ENCODE measurements around the gene EAPP. TPM values are rescaled to one million over a fixed set of nuclear protein-coding genes. Genes with fewer than 3 reads are reported as not detected.

EAPP gene
- total and polyA plus RNA-seq, 2 of the 4 experiments (the other 2 are of a cell fraction) = 29.9 to 32.3 TPM

DNA sequence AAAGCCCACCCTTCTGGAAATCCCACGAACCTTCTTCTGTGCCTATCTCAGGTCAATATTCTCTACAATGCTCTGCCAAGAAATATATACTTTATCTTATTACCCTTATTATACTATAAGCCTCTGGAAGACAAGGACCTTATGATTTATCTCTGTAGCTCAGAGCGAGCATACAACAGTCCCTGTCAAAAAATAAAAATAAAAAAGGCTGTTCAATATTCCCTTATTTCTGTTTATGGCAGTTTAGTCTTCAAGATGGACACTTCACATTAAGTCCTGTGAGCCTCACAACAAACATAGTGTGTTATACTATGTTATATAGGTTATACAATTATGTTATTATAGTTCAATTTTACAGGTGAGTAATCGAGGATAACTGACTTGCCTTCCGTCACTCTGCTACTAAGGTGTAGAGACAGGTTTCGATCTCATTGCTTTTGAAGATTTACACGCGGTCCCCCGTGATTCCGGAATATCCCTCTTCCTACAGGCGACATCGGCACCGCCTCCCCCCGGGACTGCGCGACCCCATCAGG, 562 bp downstream of the EAPP start:
- Histone ChIP-seq H4K91ac (ENCODE audit: insufficient read depth, low read depth, low read length) (peak overlapping the region; percentile 79), H2BK15ac (ENCODE audit: low read depth, low read length) (no peak overlapping the region), H3K9me1 (ENCODE audit: insufficient read depth, low read length) (peaks cover 3% of the 10 kb centered on the region; the same call in 1 of the 2 replicates), H4K20me1 (ENCODE audit: insufficient read depth, low read length) (peaks cover 6% of the 10 kb centered on the region; the same call in 1 of the 2 replicates), H2AFZ (replicated peaks; ENCODE audit: low read length, poor library complexity) (peak overlapping the region; percentile 91), H3K36me3 (ENCODE audit: control insufficient read depth, insufficient read depth, low read length) (peaks cover 8% of the 10 kb centered on the region; the same call in 1 of the 2 replicates), H3K56ac (ENCODE audit: extremely low read depth, insufficient read depth, low read length) (peak overlapping the region; percentile 70; the same call in 1 of the 2 replicates), H2BK120ac (ENCODE audit: low read depth, low read length) (0 out of 2 replicates have a peak overlapping the region, but pooled peaks have one; percentile 17), H3K14ac (replicated peaks; ENCODE audit: low read depth, low read length) (peak overlapping the region; percentile 71), H2AK9ac (replicated peaks; ENCODE audit: low read depth, low read length, poor library complexity) (peak overlapping the region; percentile 69), H2BK5ac (ENCODE audit: low read depth, low read length, poor library complexity, severe bottlenecking) (peak overlapping the region; percentile 73), H3K27ac (ENCODE audit: insufficient read depth, low read length) (peak overlapping the region; percentile 94), H3K4me3 (ENCODE audit: insufficient read depth, low read depth, low read length) (peak overlapping the region; percentile 80), H3K79me1 (ENCODE audit: low read depth in 1 of 2, low read length in 2 of 2) (peaks cover 13 to 29% of the 10 kb centered on the region in 2 experiments), H3K4me2 (ENCODE audit: low read depth, low read length) (peak overlapping the region; percentile 77), H3K27me3 (ENCODE audit: control insufficient read depth, insufficient read depth, low read length) (no peaks in the 10 kb centered on the region), H2AK5ac (ENCODE audit: low read depth, low read length) (peak overlapping the region; percentile 63), H3K23ac (ENCODE audit: low read depth, low read length) (peak overlapping the region; percentile 34; the same call in 1 of the 2 replicates), H2BK20ac (ENCODE audit: low read depth, low read length) (no peak overlapping the region), H3K9ac (ENCODE audit: low read depth, low read length) (peak overlapping the region; percentile 93), H4K5ac (ENCODE audit: low read depth, low read length) (peak overlapping the region; percentile 66), H4K8ac (ENCODE audit: low read depth in 2 of 2, low read length in 2 of 2) (peak overlapping the region; percentile 91 to 94), H3K9me3 (ENCODE audit: control insufficient read depth, insufficient read depth, low read length) (no peaks in the 10 kb centered on the region), H3K18ac (ENCODE audit: low read depth, low read length) (peak overlapping the region; percentile 31; the same call in 1 of the 2 replicates), H3K4ac (ENCODE audit: low read depth, low read length) (peak overlapping the region; percentile 81), H3K4me1 (ENCODE audit: control insufficient read depth, insufficient read depth, low read length) (peaks cover 5% of the 10 kb centered on the region)
- TSS peak; percentile 63 for BruUV-seq (replicated peaks)
- ChIA-PET CTCF (no interaction called here), POLR2A (ENCODE audit: unreplicated experiment) (no interaction called here)
- TF ChIP-seq SMC3 (IDR thresholded peaks at IDR 0.05; ENCODE audit: low read depth, low read length) (no peak), POLR2A (IDR thresholded peaks at IDR 0.05; ENCODE audit: low read depth, low read length) (no peak), MAFK (IDR thresholded peaks at IDR 0.05; ENCODE audit: low read depth, low read length) (no peak), RCOR1 (IDR thresholded peaks at IDR 0.05; ENCODE audit: insufficient replicate concordance, low read length) (no peak), MXI1 (IDR thresholded peaks at IDR 0.05; ENCODE audit: borderline replicate concordance, low read depth, low read length) (no peak), CEBPB (IDR thresholded peaks at IDR 0.05; ENCODE audit: low read depth, low read length) (no peak), RFX5 (IDR thresholded peaks at IDR 0.05; ENCODE audit: low read depth, low read length) (no peak)
- TF ChIP-seq, protein P1, sequence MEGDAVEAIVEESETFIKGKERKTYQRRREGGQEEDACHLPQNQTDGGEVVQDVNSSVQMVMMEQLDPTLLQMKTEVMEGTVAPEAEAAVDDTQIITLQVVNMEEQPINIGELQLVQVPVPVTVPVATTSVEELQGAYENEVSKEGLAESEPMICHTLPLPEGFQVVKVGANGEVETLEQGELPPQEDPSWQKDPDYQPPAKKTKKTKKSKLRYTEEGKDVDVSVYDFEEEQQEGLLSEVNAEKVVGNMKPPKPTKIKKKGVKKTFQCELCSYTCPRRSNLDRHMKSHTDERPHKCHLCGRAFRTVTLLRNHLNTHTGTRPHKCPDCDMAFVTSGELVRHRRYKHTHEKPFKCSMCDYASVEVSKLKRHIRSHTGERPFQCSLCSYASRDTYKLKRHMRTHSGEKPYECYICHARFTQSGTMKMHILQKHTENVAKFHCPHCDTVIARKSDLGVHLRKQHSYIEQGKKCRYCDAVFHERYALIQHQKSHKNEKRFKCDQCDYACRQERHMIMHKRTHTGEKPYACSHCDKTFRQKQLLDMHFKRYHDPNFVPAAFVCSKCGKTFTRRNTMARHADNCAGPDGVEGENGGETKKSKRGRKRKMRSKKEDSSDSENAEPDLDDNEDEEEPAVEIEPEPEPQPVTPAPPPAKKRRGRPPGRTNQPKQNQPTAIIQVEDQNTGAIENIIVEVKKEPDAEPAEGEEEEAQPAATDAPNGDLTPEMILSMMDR (conservative IDR thresholded peaks at IDR 0.05; ENCODE audit: low read depth, low read length) = no peak
- TF ChIP-seq, protein P2, sequence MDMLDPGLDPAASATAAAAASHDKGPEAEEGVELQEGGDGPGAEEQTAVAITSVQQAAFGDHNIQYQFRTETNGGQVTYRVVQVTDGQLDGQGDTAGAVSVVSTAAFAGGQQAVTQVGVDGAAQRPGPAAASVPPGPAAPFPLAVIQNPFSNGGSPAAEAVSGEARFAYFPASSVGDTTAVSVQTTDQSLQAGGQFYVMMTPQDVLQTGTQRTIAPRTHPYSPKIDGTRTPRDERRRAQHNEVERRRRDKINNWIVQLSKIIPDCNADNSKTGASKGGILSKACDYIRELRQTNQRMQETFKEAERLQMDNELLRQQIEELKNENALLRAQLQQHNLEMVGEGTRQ (IDR thresholded peaks at IDR 0.05; ENCODE audit: low read depth, low read length) = no peak
- intact Hi-C loops (cut with micrococcal nuclease) (loop anchor here (5.0 kb wide), 3 partner anchors 42 to 172 kb away; partner anchors contain the start of gene SPTSSA), dilution Hi-C loops (cut with HindIII; ENCODE audit: low sequenced_read_pairs, unreplicated experiment) (no loop called here), in situ Hi-C loops (cut with MboI; ENCODE audit: low sequenced_read_pairs) (loop anchor here (10.0 kb wide), 1 partner anchor 84 kb away; no protein-coding TSS in a partner anchor)
- no peak for DNase-seq
- 0% methylated on average over 10 of the region's 15 CpGs; no CpG with 5 or more reads in 1 of the 2 experiments for WGBS, 2 experiments (ENCODE audit: extremely low coverage in 2 of 2, insufficient read length in 1 of 2)
- ATAC-seq (ENCODE audit: low read depth) = no peak

All from IMR-90 (cell line).